ENCODE measurements around the gene IQSEC1. TPM values are rescaled to one million over a fixed set of nuclear protein-coding genes. Genes with fewer than 3 reads are reported as not detected.

The IQSEC1 gene
- total and polyA plus RNA-seq, 9 of the 15 experiments (the other 6 are each of a cell fraction or from before 2014, with no cell fraction given), result 0.56 to 39.0 (median 6.8) TPM

GRCh38 chr3:12922881-12923431 is 150.3 kb downstream of the IQSEC1 start (continued):
- no peak for TF ChIP-seq DIDO1 (tag; IDR thresholded peaks at IDR 0.05; ENCODE audit: low read depth)
- no peak for TF ChIP-seq RFX1 (IDR thresholded peaks at IDR 0.05)
- no peak for TF ChIP-seq KDM4B (IDR thresholded peaks at IDR 0.05; ENCODE audit: borderline replicate concordance in 2 of 2, low read depth in 1 of 2)
- TF ChIP-seq GTF3C2 (IDR thresholded peaks at IDR 0.05; ENCODE audit: borderline replicate concordance, extremely low read depth, insufficient read length), result no peak
- no peak for TF ChIP-seq GABPB1 (CRISPR knock-in tag; IDR thresholded peaks at IDR 0.05)
- TF ChIP-seq SP1 (CRISPR knock-in tag; IDR thresholded peaks at IDR 0.05), result no peak
- no peak for TF ChIP-seq ZNF699 (CRISPR knock-in tag; IDR thresholded peaks at IDR 0.05; ENCODE audit: insufficient replicate concordance)
- TF ChIP-seq PCBP2 (IDR thresholded peaks at IDR 0.05; ENCODE audit: low read depth, low read length, poor library complexity, severe bottlenecking), result no peak
- no peak for TF ChIP-seq KHSRP (IDR thresholded peaks at IDR 0.05)
